ENCODE measurements around the gene PCP2.

- TF ChIP-seq CREB1 (IDR thresholded peaks at IDR 0.05; ENCODE audit: low read depth) (no peak), FOXM1 (IDR thresholded peaks at IDR 0.05; ENCODE audit: borderline replicate concordance, low read depth) (no peak), CEBPB (IDR thresholded peaks at IDR 0.05) (no peak), REST (IDR thresholded peaks at IDR 0.05; ENCODE audit: low read depth) (no peak), YY1 (IDR thresholded peaks at IDR 0.05; ENCODE audit: low read depth) (no peak), EP300 (IDR thresholded peaks at IDR 0.05; ENCODE audit: borderline replicate concordance) (no peak)
These were observed 37.3 kb upstream of the PCP2 start for GRCh38 chr19:7670790-7671189.

All from Ishikawa (cell line).